Prostate gland (tissue), 2 donors: ENCODE results near the gene CBFA2T3.

Experiments used
- POLR2A ChIP-seq: fragments of 450-650 bp; IDR thresholded peaks from one replicate; pipeline ENCODE4 v1.6.1; 2016; ENCODE audit warnings: antibody characterized with exemption, mild to moderate bottlenecking
- POLR2AphosphoS5 ChIP-seq: sonication (generic); formaldehyde crosslinking; IDR thresholded peaks from one replicate; pipeline ENCODE4 v1.6.1; 2017; ENCODE audit warnings: antibody characterized with exemption
- TF ChIP-seq, protein P1 (sequence below), 4 experiments: fragments of 200-600 bp in 2 of 4; fragments of 450-650 bp in 2 of 4; sonication (generic) in 2 of 4; IDR thresholded peaks; 1 replicate in 3 of 4; 2 replicates in 1 of 4; pipeline ENCODE4 v1.5.1; 2016 to 2019; ENCODE audit warnings: antibody characterized with exemption in 4 of 4, mild to moderate bottlenecking in 2 of 4, moderate library complexity in 2 of 4

DNA sequence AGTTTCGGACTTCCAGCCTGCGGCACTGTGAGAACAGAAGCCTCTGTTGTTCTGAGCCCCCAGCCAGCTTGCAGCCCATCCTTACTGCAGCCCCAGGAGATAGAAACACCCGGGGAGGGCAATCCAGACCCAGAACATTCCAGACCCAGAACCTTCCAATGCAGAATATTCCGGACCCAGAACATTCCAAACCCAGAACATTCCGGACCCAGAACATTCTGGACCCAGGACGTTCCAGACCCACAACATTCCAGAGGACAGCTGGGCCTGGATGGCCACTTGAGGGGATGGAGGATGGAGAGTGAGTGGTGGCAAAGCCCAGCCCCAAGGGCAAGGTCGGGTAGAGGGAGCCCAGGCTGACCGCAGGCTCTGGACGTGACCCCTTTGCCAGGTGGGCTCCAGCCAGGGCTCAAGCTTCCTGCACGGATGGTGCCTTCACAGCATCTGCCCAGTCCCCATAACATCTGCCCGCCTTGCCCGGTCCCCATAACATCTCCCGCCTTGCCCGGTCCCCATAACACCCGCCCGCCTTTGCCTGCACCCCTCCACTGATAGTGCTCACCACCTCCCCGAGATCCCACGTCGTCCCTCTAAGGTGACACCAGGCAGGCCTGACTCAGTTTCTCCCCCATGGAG lies 3.5 kb downstream of the CBFA2T3 start:
- TF ChIP-seq POLR2A: no peak
- TF ChIP-seq, protein P1, sequence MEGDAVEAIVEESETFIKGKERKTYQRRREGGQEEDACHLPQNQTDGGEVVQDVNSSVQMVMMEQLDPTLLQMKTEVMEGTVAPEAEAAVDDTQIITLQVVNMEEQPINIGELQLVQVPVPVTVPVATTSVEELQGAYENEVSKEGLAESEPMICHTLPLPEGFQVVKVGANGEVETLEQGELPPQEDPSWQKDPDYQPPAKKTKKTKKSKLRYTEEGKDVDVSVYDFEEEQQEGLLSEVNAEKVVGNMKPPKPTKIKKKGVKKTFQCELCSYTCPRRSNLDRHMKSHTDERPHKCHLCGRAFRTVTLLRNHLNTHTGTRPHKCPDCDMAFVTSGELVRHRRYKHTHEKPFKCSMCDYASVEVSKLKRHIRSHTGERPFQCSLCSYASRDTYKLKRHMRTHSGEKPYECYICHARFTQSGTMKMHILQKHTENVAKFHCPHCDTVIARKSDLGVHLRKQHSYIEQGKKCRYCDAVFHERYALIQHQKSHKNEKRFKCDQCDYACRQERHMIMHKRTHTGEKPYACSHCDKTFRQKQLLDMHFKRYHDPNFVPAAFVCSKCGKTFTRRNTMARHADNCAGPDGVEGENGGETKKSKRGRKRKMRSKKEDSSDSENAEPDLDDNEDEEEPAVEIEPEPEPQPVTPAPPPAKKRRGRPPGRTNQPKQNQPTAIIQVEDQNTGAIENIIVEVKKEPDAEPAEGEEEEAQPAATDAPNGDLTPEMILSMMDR (IDR thresholded peaks at IDR 0.05): no peak
- no peak for TF ChIP-seq POLR2AphosphoS5
